Activated T-cell treated with anti-CD3 and anti-CD28 coated beads for 48 hours (primary cell): ENCODE measurements around the gene ARHGEF12.
"Not testable (repeated sequence)": the region's sequence is repeated elsewhere in the genome, so short reads cannot be mapped to it uniquely, and the experiment has no call there.

ENCODE experiments used
- DNase-seq: peaks from one replicate; pipeline ENCODE4 v3.0.0-alpha.2; 2020; ENCODE audit warnings: low read depth

The ARHGEF12 gene

GRCh38 chr11:120499088-120499487, 162.9 kb downstream of the ARHGEF12 start:
- DNase-seq, result no peak

DNA sequence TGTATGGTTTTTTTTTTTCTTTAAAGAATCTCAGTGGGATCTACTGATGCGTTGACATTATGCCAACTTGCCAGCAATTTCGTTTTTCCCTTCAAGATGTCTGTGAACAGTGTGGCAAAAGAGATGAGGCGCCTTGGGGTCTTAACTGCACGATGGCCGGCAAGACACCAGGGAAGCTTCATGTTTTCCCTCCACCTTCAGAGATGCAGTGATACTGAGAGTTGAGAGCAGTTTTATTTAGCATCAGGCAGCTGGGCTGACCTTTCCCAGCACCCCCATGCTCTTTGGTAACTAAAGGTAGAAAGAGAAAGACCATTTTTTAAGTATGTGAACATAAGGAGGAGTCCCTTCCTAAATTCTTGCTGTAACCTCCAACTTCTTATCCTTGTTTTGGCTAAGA, 163.6 kb downstream of the ARHGEF12 start:
- no peak for DNase-seq

DNA sequence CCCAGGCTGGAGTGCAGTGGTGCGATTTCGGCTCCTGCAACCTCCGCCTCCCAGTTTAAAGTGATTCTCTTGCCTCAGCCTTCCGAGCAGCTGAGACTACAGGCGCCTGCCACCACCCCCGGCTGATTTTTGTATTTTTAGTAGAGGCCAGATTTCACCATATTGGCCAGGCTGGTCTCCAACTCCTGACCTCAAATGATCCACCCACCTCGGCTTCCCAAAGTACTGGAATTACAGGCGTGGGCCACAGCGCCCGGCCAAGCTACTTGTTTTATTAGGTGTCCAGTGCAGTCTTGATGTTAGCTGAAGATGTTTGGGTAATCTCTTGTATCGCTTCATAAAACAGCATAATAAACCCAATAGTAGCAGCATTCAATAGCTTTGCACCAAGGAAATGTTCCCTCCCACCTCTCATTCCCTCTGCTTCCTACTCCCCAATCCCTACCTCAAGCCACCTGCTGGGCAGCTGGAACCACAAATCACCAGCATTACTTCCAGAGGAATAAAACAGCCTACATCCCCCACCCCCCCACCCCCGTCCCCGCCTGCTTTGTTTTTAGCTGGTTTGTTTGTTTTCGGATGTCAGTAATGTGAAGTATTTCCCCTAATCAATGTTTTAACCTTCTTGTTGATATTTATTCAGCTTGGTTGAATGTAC, 164.3 kb downstream of the ARHGEF12 start:
- DNase-seq, result no peak

DNA sequence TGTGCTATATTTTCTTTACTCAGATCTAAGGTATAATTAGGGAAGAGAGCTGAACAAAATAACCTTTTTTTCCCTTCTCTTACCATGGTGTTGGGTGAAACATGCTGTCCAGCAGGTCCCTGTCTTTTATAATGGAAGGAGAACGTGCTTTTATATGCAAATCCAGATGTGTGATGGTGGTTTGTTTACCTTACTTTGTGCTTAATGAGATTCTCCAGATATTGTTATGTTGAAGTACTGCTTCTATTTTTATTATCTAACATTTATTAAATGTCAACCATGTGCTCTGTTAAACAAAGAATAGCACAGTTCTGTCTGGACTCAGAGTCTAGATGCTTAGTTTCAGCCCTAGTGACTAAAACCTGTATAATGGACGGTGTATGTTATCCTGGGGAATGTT, 165.2 kb downstream of the ARHGEF12 start:
- DNase-seq, result no peak

DNA sequence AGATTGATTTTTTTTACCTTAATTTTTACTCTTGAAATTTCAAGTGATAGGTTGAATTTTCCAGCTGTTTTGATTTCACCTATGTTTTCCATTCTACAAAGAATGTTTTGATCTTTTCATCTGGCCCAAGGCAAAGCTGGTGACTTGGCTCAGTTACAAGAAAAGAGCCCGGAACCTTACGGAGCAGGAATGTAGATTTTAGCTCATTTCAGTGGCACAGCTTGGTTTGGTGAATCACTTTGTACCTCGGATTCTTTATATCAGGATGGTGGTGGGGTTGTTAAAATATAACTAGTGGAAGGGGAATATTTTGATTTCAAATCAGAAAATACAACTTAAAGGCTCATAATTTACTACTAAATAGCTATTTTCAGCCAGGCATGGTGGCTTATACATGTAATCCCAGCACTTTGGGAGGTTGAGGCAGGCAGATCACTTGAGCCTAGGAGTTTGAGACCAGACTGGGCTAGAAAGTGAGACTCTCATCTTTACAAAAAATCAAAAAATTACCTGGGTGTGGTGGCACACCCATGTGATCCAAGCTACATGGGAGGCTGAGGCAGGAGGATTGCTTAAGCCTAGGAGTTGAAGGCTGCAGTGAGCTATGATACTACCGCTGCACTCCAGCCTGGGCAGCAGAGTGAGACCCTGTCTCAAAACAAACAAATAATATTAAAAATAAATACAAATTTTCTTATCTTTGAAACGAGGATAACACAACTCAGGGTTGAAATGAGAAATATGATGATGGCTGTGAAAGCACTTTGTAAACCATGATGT, 166.0 kb downstream of the ARHGEF12 start:
- DNase-seq, result no peak

DNA sequence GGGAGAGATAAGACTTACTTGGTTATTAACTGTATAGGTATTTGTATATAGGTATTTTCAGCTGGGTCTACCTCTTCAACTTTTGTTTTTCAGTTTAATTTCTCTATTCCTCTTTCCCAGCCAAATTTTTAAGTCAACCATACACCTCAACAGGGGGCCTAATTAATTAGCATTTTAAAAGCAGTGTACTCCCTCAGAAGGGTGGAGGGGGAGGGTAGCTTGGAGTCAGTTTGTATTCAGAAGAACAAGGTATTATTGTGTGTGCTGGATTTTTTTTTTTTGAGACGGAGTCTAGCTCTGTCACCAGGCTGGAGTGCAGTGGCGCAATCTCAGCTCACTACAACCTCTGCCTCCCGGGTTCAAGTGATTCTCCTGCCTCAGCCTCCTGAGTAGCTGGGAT, 167.3 kb downstream of the ARHGEF12 start:
- not testable (repeated sequence) for DNase-seq

DNA sequence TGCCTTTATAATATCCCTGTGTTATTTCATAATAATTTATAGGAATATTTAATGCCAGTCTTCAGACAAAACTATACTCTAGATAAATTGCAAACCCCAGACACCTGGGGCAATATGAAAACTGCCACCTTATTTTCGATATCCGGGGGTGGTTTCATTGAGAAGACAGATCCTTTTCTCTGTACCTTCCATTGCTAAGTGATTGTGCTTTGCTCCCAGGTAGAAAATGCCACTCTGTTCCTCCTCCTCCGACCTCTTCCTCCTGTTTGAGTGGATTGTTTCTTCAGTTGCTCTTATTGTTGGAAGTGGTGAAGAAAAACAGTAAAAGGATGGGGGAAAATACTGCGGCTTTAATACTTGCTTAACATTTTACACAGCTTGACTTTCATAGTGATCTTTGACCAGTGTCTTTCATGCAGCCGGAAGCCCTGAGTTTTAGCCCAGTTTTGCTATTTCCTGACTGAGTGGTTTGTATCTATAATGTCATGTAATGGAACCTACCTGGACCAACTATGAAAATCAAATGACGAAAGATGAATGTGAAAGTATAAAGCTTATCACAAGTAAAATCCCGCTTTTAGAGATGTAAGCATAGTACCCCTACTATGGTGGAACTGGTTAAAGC, 169.7 kb downstream of the ARHGEF12 start:
- no peak for DNase-seq

GRCh38 chr11:120509346-120510053, 173.3 kb downstream of the ARHGEF12 start:
- DNase-seq, result no peak

DNA sequence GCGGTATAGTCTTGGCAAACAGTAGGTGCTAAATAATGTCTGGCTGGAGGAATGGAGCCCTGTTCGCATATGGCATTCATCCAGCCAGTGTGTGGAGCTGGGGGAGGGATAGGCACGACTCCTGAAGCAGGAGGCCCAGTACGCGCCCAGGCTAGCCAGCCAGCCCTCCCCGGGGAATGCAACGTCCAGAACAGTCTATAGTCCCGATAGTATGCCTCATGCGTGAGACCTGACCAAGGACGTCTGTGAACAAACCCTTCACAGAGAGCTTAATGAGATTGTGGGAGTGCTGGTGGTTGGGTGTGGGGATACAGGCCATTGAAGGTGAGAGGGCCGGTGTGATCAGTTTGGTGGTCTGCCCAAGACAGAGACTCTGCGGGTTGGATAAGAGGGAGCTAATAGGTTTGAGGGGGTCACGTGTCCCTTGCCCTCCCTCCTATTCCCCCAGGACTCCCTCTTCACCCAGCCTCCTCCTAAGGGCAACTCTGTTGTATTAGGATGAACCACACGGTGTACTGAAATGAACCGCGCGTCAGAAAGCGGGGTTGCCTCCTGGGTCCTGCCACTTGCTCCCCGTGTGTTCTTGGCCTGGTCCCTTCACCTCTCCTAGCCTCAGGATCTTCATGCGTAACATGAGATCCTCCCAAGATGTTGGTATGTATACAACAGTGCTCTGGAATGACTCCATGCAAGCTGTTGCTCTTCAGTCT, 174.3 kb downstream of the ARHGEF12 start:
- no peak for DNase-seq

- DNase-seq, result peak; percentile 74
Observed at GRCh38 chr11:120511116-120511819, 175.1 kb downstream of the ARHGEF12 start, which contains the start of gene GRIK4. TSS of gene GRIK4 (plus strand) at chr11:120511748. CDS start at chr11:120660319, 148,571 bp downstream.

DNA sequence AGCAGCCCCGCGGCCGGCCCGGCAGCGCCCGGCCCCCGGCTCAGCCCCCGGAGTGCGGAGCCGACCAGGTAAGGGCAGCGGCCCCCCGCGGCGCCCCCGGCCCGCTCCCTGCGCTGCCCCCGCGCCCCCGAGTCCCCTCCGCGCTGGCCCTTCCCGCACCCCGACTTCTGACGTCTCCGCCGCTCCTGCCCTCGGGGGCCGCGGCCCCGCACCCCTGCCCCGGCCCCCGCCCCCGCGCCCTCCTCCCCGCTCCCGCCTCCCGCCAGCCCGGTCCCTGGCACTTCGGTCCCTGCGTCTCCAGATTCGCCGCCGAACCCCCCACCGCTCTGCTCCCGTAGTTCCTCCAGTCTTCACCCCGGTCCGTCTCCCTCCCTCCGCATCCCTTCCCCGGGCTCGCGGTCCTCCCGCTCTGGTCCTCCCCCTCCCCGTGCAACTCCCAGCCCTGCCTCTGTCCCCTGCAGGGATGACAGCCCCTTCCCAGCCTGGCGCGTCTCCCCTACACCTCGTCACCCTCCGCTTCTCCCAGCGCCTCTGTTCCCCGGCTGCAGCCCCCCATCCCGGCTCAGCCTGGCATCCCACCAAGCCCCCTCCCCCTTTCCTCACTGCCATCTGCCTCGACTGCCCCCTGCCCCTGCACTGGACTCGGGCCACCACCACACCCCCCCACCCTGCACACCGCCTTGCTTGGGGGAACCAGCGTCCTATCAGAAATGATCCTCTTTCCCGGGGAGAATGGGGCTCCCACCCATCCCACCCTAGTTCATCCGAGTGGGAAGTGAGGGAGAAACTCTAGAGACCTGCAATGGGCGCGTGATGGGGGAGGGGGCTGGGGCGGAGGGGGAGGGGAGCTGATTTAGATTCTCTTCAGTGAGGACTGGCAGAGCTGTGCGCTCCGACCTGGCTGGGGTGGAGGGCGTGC, 175.9 kb downstream of the ARHGEF12 start:
- DNase-seq, result no peak

GRCh38 chr11:120512739-120513435, 176.7 kb downstream of the ARHGEF12 start:
- no peak for DNase-seq

GRCh38 chr11:120513436-120514315, 177.5 kb downstream of the ARHGEF12 start:
- DNase-seq, result no peak

DNA sequence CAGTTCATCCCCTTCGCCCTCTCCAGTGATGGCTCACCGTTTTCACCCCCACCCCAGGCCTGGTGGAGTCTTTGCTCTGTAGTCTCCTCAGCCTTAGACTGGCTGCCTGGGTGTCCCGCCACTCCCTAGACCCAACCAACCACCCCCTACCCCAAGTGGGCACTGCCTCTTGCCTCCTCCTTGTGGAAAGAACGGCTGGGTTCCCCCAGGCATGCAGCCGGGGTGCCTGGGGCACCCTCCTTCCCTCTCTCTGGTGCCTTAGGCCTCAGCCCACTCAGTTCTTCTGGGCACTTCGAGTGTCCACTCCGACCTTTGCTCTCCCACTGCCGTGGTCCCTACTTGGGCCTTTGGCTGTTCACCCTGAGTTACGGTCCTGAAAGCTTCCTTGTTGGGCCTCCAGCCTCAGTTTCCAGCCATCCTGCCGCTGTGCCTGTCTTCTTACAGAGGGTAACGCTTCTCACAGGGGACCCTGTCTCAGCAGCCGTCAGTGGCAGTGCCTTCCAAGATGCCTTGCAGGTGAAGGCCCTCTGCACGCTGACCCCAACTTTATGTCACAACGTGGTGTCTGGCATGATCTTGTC, 178.4 kb downstream of the ARHGEF12 start:
- no peak for DNase-seq

GRCh38 chr11:120515186-120515723, 179.0 kb downstream of the ARHGEF12 start:
- no peak for DNase-seq

GRCh38 chr11:120516461-120517389, 180.5 kb downstream of the ARHGEF12 start:
- no peak for DNase-seq

DNA sequence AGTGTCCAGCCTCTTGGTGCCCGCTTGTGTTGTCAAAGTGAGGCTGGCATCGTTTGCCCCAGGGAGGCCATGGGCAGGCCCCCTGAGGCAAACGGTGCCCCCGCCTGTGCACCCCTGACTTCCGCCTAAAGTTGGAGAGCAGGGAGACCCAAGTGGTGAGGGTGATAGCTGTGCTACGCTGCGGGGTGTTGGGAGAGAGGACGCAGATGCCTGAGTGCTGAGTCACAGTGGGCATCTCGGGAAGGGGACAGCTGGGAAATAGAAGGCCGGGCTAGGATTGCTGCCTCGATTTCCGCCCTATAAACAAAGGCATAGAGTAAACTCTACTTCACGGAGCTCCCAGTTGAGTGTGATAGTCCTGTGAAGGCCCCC, 181.2 kb downstream of the ARHGEF12 start:
- no peak for DNase-seq
